ENCODE measurements around the gene ASCC1. TPM values are rescaled to one million over a fixed set of nuclear protein-coding genes. Genes with fewer than 3 reads are reported as not detected.
A peak's percentile ranks its signal among the peaks of the same experiment; 100 is the strongest.

ASCC1 gene
- total RNA-seq, 1 donor from 2014 or later: 27.9 TPM

GRCh38 chr10:72105098-72105475, 111.0 kb downstream of the ASCC1 start:
- ATAC-seq (no peak), DNase-seq (ENCODE audit: low spot score) (no peak)

- DNase-seq (ENCODE audit: low spot score): no peak
- ATAC-seq: no peak
Measured at GRCh38 chr10:72104472-72105097, 111.5 kb downstream of the ASCC1 start.

DNA sequence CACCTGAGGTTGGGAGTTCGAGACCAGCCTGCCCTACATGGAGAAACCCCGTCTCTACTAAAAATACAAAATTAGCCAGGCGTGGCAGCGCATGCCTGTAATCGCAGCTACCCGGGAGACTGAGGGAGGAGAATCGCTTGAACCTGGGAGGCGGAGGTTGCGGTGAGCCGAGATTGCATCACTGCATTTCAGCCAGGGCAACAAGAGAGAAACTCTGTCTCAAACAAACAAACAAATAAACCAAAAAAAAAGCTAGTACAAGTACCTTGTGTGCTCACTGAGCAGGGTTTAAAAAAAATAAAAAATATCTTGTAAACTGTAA, 116.5 kb downstream of the ASCC1 start:
- ATAC-seq (no peak), DNase-seq (ENCODE audit: low spot score) (peak; percentile 57)

DNA sequence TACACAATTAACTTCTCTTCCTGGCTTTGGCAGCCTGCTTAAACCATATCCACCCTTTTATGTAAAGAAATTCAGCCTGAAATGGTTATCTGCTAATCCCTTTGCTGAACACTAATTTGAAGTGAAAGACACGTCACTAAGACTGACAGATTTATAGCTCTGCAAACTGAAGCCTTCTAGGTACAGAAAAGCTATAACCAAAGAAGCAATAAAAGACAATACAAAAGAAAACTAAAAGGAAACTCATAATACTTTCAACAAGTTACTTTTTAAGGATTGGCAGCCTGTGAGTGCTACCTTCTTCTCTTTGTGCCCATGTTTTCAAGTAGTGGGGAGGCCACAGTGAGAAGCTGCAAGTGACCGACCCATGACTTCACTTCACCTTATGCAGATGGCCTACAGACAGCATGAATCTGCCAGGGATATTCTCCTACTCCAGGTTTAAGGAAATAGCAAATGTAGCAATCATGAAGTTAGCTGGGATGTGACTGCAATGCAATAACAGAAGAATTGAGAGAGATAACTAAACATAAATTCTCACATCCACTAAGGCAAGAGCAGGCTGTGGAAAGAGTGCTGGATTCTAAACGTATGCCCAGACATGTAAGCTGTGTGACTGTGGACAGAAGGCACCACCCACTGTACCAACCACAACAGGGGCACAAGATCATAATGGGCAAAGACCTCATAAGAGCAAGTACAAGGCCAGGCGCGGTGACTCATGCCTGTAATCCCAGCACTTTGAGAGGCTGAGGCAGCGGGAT, 117.1 kb downstream of the ASCC1 start:
- no peak for DNase-seq (ENCODE audit: low spot score)
- ATAC-seq: peak; percentile 16

GRCh38 chr10:72098301-72098835, 117.7 kb downstream of the ASCC1 start:
- DNase-seq (ENCODE audit: low spot score) (peak; percentile 74), ATAC-seq (peak; percentile 66)

- ATAC-seq: peak; percentile 71
- peak; percentile 69 for DNase-seq (ENCODE audit: low spot score)
Measured at GRCh38 chr10:72097448-72098300, 118.4 kb downstream of the ASCC1 start.

GRCh38 chr10:72096115-72097000, 119.7 kb downstream of the ASCC1 start:
- peak; percentile 72 for ATAC-seq

DNA sequence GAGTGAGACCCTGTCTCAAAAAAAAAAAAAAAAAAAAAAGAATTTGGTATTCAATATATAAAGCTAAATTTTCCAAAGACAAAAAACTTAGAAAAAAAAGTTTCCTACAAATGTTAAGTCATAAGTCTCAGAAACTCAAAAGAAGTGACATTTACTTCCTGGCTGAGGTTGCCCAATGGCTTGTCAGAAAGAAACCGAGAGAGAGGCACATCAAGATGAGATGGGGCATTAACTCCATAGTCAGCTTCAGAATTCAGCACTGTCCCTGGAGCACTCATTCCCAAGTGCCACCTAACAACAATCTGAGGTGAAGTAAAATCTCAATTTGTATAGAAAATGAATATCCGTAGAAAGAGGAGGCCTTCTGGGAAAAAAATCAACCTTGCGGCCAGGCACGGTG, 120.9 kb downstream of the ASCC1 start:
- DNase-seq (ENCODE audit: low spot score) (no peak), ATAC-seq (no peak)

More at GRCh38 chr10:72096115-72097000, 119.7 kb downstream of the ASCC1 start:
- peak; percentile 62 for DNase-seq (ENCODE audit: low spot score)

DNA sequence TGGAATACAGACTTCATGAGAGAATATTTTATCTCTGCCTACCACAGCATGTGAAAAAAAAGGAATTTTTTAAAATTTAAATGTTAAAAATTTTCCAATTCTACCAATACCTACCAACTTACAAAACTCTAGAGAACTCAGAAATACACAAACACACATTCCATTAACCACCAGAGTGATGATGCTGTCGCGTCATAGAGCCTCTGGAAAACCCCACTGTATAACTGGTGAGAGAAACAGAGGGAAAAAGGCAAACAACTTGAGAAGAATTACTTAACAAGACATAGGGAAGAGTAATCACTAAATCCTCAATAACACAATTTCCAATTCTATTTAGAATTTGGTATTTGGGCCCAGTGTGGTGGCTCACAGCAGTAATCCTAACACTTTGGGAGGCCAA, 121.5 kb downstream of the ASCC1 start:
- no peak for DNase-seq (ENCODE audit: low spot score)
- ATAC-seq: no peak

- ATAC-seq (no peak), DNase-seq (ENCODE audit: low spot score) (no peak)
Measured at GRCh38 chr10:72093450-72093849, 122.6 kb downstream of the ASCC1 start.

DNA sequence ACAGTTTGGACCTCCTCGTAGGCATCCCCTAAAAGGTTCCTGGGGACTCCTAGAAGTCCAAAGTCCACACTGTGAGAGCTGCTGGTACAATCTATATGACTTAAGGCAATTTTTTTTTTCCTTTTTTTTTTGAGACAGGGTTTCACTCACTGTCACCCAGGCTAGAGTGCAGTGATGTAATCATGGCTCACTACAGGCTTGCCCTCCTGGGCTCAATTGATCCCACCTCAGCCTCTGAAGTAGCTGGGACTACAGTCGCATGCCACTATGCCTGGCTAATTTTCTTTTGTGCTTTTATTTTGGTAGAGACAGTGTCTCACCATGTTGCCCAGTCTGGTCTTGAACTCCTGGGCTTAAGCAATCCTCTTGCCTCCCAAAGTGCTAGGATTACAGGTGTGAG, 123.1 kb downstream of the ASCC1 start:
- no peak for ATAC-seq

DNA sequence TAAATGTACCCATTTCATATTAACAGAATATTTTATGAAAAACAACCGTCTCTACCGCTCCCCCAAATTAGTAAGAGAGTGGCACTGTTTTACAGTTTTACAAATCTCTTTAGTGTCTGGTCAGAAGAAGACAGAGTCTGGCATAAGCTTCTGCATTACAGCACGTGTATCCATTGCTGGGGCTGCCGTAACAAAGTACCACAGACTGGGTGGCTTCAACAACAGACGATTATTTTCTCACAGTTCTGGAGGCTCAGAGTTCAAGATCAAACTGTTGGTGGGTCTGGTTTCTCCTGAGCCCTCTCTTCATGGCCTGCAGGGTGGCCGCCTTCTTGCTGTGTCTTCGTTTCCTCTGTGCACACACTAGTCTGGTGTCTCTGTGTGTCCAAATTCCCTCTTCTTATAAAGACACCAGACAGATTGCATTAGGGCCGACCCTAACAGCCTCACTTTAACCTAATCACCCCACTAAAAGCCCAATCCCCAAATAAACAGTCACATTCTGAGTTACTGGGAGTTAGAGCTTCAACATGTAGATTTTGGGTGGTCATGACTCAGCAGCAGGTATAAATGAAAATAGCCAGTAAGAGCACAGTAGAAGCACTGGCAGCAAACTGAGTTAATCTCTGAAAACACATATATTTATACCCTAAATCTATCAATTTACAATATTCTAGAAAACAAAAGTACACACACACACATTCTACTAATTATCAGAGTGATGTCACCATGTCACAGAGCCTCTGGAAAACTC, 123.7 kb downstream of the ASCC1 start:
- DNase-seq (ENCODE audit: low spot score) (no peak), ATAC-seq (no peak)

More for the DNA sequence above, 123.1 kb downstream of the ASCC1 start:
- DNase-seq (ENCODE audit: low spot score): no peak

- DNase-seq (ENCODE audit: low spot score): no peak
- ATAC-seq: no peak
Measured at GRCh38 chr10:72090326-72090725, 125.8 kb downstream of the ASCC1 start.

DNA sequence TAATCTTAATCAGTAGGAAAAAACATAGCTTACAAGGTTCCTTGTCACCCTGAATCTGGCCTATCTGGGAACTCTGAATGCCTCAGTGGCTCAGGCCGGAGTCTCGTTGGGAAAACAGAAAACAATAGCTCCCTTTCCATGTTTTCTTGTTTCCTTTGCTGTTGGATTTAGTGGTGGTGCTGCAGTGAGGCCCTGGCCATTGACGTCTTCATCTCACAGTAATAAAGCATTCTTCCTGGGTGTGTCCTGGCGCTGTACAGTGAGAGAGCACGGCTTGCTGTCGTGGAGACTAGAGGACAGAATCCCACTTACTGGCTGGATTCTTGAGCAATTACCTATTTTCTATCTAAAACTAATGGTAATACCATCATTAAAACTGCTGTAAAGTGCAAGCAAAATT, 126.5 kb downstream of the ASCC1 start:
- ATAC-seq (no peak), DNase-seq (ENCODE audit: low spot score) (no peak)

- ATAC-seq (peak; percentile 56), DNase-seq (ENCODE audit: low spot score) (no peak)
Measured at GRCh38 chr10:72088889-72089575, 127.0 kb downstream of the ASCC1 start.

- DNase-seq (ENCODE audit: low spot score) (no peak), ATAC-seq (peak; percentile 33)
Measured at GRCh38 chr10:72087969-72088888, 127.8 kb downstream of the ASCC1 start, which contains the start of gene SPOCK2. TSS of gene SPOCK2 (minus strand) at chr10:72088551. CDS start at chr10:72088328, 223 bp downstream.

GRCh38 chr10:72087392-72087968, 128.6 kb downstream of the ASCC1 start:
- no peak for DNase-seq (ENCODE audit: low spot score)
- ATAC-seq: peak; percentile 21
